ENCODE measurements around the gene MAP7D1. TPM values are rescaled to one million over a fixed set of nuclear protein-coding genes. Genes with fewer than 3 reads are reported as not detected.

Gene MAP7D1
- total and polyA plus RNA-seq, 2 experiments from 2014 or later: 46.0 to 97.8 TPM

GRCh38 chr1:36125129-36125991 is 30.6 kb upstream of the MAP7D1 start, which contains the start of gene COL8A2:
COL8A2 (minus strand) TSS chr1:36125222; CDS start chr1:36100242, 24,980 bp downstream.
- TF ChIP-seq EZH2phosphoT487 (IDR thresholded peaks at IDR 0.05; ENCODE audit: low read depth, severe bottlenecking, unreplicated experiment) (no peak), EZH2 (IDR thresholded peaks at IDR 0.05; ENCODE audit: borderline replicate concordance) (no peak)
- TF ChIP-seq, protein P1, sequence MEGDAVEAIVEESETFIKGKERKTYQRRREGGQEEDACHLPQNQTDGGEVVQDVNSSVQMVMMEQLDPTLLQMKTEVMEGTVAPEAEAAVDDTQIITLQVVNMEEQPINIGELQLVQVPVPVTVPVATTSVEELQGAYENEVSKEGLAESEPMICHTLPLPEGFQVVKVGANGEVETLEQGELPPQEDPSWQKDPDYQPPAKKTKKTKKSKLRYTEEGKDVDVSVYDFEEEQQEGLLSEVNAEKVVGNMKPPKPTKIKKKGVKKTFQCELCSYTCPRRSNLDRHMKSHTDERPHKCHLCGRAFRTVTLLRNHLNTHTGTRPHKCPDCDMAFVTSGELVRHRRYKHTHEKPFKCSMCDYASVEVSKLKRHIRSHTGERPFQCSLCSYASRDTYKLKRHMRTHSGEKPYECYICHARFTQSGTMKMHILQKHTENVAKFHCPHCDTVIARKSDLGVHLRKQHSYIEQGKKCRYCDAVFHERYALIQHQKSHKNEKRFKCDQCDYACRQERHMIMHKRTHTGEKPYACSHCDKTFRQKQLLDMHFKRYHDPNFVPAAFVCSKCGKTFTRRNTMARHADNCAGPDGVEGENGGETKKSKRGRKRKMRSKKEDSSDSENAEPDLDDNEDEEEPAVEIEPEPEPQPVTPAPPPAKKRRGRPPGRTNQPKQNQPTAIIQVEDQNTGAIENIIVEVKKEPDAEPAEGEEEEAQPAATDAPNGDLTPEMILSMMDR (IDR thresholded peaks at IDR 0.05; ENCODE audit: poor library complexity): no peak
- Histone ChIP-seq H3K36me3 (replicated peaks; ENCODE audit: insufficient read depth, low read depth) (no peaks in the 10 kb centered on the region), H3K4me2 (peak within 1 kb of the TSS; percentile 96), H4K20me1 (ENCODE audit: insufficient read depth, poor library complexity, severe bottlenecking) (no peaks in the 10 kb centered on the region), H3K79me2 (no peaks in the 10 kb centered on the region), H3K9me2 (replicated peaks; ENCODE audit: insufficient read depth) (no peaks in the 10 kb centered on the region), H2AFZ (peak within 1 kb of the TSS; percentile 84), H3K9me3 (ENCODE audit: low read depth) (no peaks in the 10 kb centered on the region), H3K4me3 (no peak within 1 kb of the TSS), H3K27ac (peak within 1 kb of the TSS; percentile 40), H3K4me1 (ENCODE audit: insufficient read depth) (peaks cover 22% of the 10 kb centered on the region), H3K27me3 (peaks cover 21% of the 10 kb centered on the region)
- 42% methylated on average over 22 of the region's 77 CpGs for WGBS (ENCODE audit: low lambda C conversion rate, missing lambda C conversion rate)
- DNase-seq (ENCODE audit: low spot score): peak; percentile 68

- Histone ChIP-seq H3K4me3 (no peak overlapping the region), H2AFZ (no peak overlapping the region)
Measured at GRCh38 chr1:36126005-36126716, 29.8 kb upstream of the MAP7D1 start.

GRCh38 chr1:36126797-36127500 is 29.0 kb upstream of the MAP7D1 start:
- no peak for TF ChIP-seq EZH2 (IDR thresholded peaks at IDR 0.05; ENCODE audit: borderline replicate concordance)
- TF ChIP-seq, protein P1 (IDR thresholded peaks at IDR 0.05; ENCODE audit: poor library complexity): no peak
- no peak for TF ChIP-seq EZH2phosphoT487 (IDR thresholded peaks at IDR 0.05; ENCODE audit: low read depth, severe bottlenecking, unreplicated experiment)
- no peak overlapping the region for H2AFZ ChIP-seq
- H3K9me3 ChIP-seq (ENCODE audit: low read depth): no peaks in the 10 kb centered on the region
- DNase-seq (ENCODE audit: low spot score): no peak
- H3K79me2 ChIP-seq: no peaks in the 10 kb centered on the region
- H3K4me1 ChIP-seq (ENCODE audit: insufficient read depth): peaks cover 22% of the 10 kb centered on the region
- no peaks in the 10 kb centered on the region for H4K20me1 ChIP-seq (ENCODE audit: insufficient read depth, poor library complexity, severe bottlenecking)
- no peaks in the 10 kb centered on the region for H3K9me2 ChIP-seq (replicated peaks; ENCODE audit: insufficient read depth)
- no peak overlapping the region for H3K4me3 ChIP-seq
- H3K27me3 ChIP-seq: peaks cover 21% of the 10 kb centered on the region
- 68% methylated on average over 5 of the region's 7 CpGs for WGBS (ENCODE audit: low lambda C conversion rate, missing lambda C conversion rate)
- peak overlapping the region; percentile 56 for H3K4me2 ChIP-seq
- H3K27ac ChIP-seq: no peak overlapping the region
- no peaks in the 10 kb centered on the region for H3K36me3 ChIP-seq (replicated peaks; ENCODE audit: insufficient read depth, low read depth)

More at GRCh38 chr1:36126005-36126716, 29.8 kb upstream of the MAP7D1 start:
- peaks cover 21% of the 10 kb centered on the region for H3K27me3 ChIP-seq
- no peaks in the 10 kb centered on the region for H3K9me3 ChIP-seq (ENCODE audit: low read depth)
- H3K4me2 ChIP-seq: peak overlapping the region; percentile 96
- no peaks in the 10 kb centered on the region for H3K36me3 ChIP-seq (replicated peaks; ENCODE audit: insufficient read depth, low read depth)
- no peaks in the 10 kb centered on the region for H3K79me2 ChIP-seq
- no peaks in the 10 kb centered on the region for H3K9me2 ChIP-seq (replicated peaks; ENCODE audit: insufficient read depth)
- 92% methylated on average over 17 of the region's 21 CpGs for WGBS (ENCODE audit: low lambda C conversion rate, missing lambda C conversion rate)
- DNase-seq (ENCODE audit: low spot score): no peak
- TF ChIP-seq, protein P1 (IDR thresholded peaks at IDR 0.05; ENCODE audit: poor library complexity): no peak
- TF ChIP-seq EZH2phosphoT487 (IDR thresholded peaks at IDR 0.05; ENCODE audit: low read depth, severe bottlenecking, unreplicated experiment): no peak
- no peak for TF ChIP-seq EZH2 (IDR thresholded peaks at IDR 0.05; ENCODE audit: borderline replicate concordance)
- peaks cover 22% of the 10 kb centered on the region for H3K4me1 ChIP-seq (ENCODE audit: insufficient read depth)
- H4K20me1 ChIP-seq (ENCODE audit: insufficient read depth, poor library complexity, severe bottlenecking): no peaks in the 10 kb centered on the region
- no peak overlapping the region for H3K27ac ChIP-seq

All from hepatocyte (in vitro differentiated cells).